ENCODE data around the gene SLC44A1.

DNA sequence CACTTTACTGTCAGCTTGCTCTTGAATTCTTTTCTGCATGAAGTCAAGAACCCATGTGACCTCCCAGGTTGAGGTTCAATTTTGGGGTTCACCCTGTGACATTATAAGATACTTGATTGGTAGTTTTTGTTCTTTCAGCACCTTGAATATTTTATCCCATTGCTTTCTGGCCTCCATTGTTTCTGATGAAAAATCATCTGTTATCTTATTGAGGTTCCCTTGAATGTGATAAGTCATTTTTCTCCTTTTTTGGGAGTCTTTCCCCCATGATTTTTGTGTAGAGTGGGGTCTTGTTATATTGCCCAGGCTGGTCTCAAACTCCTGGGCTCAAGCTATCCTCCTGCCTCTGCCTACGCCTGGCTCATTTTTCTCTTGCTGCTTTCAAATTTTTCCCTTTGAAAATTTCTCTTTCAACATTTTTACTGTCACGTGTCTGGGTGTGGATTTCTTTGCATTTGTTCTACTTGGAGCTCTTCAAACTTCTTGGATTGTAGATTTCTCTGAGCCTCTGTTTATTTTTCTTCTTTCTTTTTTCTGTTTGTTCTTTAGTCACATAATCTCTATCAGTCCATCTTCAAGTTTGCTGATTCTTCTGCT, 20.8 kb upstream of the SLC44A1 start:
- TF ChIP-seq, protein P1, sequence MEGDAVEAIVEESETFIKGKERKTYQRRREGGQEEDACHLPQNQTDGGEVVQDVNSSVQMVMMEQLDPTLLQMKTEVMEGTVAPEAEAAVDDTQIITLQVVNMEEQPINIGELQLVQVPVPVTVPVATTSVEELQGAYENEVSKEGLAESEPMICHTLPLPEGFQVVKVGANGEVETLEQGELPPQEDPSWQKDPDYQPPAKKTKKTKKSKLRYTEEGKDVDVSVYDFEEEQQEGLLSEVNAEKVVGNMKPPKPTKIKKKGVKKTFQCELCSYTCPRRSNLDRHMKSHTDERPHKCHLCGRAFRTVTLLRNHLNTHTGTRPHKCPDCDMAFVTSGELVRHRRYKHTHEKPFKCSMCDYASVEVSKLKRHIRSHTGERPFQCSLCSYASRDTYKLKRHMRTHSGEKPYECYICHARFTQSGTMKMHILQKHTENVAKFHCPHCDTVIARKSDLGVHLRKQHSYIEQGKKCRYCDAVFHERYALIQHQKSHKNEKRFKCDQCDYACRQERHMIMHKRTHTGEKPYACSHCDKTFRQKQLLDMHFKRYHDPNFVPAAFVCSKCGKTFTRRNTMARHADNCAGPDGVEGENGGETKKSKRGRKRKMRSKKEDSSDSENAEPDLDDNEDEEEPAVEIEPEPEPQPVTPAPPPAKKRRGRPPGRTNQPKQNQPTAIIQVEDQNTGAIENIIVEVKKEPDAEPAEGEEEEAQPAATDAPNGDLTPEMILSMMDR (IDR thresholded peaks at IDR 0.05; ENCODE audit: insufficient read depth, low read length) = no peak
- TF ChIP-seq POLR2AphosphoS5 (IDR thresholded peaks at IDR 0.05; ENCODE audit: low read depth) (no peak), GABPA (IDR thresholded peaks at IDR 0.05; ENCODE audit: low read depth) (no peak), REST (IDR thresholded peaks at IDR 0.05; ENCODE audit: insufficient replicate concordance, low read depth) (no peak)
